Heart left ventricle (tissue), 16 donors: ENCODE results near the gene AKAP7. TPM values are rescaled to one million over a fixed set of nuclear protein-coding genes. Genes with fewer than 3 reads are reported as not detected.

Experiments used
- ATAC-seq, 4 donors: fragments of 200-7000 bp; cut with Tn5 transposase; one replicate each; pipeline ENCODE4 v1.9.1; 2020 to 2022; ENCODE audit warnings: moderate library complexity in 4 of 4, mild to moderate bottlenecking in 3 of 4, moderate number of reproducible peaks in 1 of 4
- DNase-seq, 5 donors: peaks; one replicate each; pipeline ENCODE4 v3.0.0-alpha.2; 2020
- H3K27ac ChIP-seq, 12 donors: fragments of 200-600 bp; sonication (generic) in 4 of 12; one replicate each; pipeline versions ENCODE4 v1.5.0 to v1.8.0; 2016 to 2022; ENCODE audit warnings: mild to moderate bottlenecking in 2 of 12
- H3K27me3 ChIP-seq, 9 donors: fragments of 200-600 bp; sonication (generic) in 2 of 9; one replicate each; pipeline versions ENCODE4 v1.5.1 to v1.8.0; 2016 to 2022; ENCODE audit warnings: mild to moderate bottlenecking in 3 of 9
- H3K36me3 ChIP-seq, 9 donors: fragments of 200-600 bp; sonication (generic) in 2 of 9; one replicate each; pipeline versions ENCODE4 v1.5.0 to v1.8.0; 2018 to 2022; ENCODE audit warnings: mild to moderate bottlenecking in 2 of 9
- H3K4me1 ChIP-seq, 12 donors: fragments of 200-600 bp; sonication (generic) in 4 of 12; one replicate each; pipeline versions ENCODE4 v1.5.0 to v1.8.0; 2016 to 2022; ENCODE audit warnings: mild to moderate bottlenecking in 3 of 12
- H3K4me3 ChIP-seq, 12 donors: fragments of 200-600 bp; sonication (generic) in 4 of 12; one replicate each; pipeline versions ENCODE4 v1.5.0 to v1.8.0; 2017 to 2022; ENCODE audit warnings: mild to moderate bottlenecking in 9 of 12, moderate library complexity in 4 of 12
- H3K9me3 ChIP-seq, 12 donors: fragments of 200-600 bp; sonication (generic) in 4 of 12; one replicate each; pipeline versions ENCODE4 v1.5.0 to v1.8.0; 2016 to 2022; ENCODE audit warnings: mild to moderate bottlenecking in 1 of 12
- POLR2A ChIP-seq, 2 donors: fragments of 450-650 bp; IDR thresholded peaks; one replicate each; pipeline ENCODE4 v1.6.1; 2017; ENCODE audit warnings: antibody characterized with exemption in 2 of 2, mild to moderate bottlenecking in 2 of 2, moderate library complexity in 2 of 2
- WGBS, 4 donors: extraction: QIAGEN DNeasy Blood & Tissue Kit in 2 of 4; methylation state at CpG; one replicate each; pipeline versions ENCODE4 v1.1.5 to v1.1.7; 2013 to 2018; 5-methylcytosine and 5-hydroxymethylcytosine counted together
- intact Hi-C, 10 donors: fragments of 100-400 bp; cut with DNase I; formaldehyde crosslinking; loops; one replicate each; pipeline versions ENCODE4 v1.11.1 to v1.14.2; 2022
- polyA plus RNA-seq, 2 donors: library from polyadenylated mRNA; stranded (reverse); fragments of 200-250 nt; gene quantifications; one replicate each; pipeline ENCODE4 v1.2.3, GENCODE V29; 2013
- total RNA-seq, 9 donors: library from RNA; depleted of rRNA in 2 of 9; stranded (reverse); fragments of >200 nt in 2 of 9; fragmentation: NEBNext Ultra II Directional in 3 of 9; extraction: Animal tissue kit (Norgen Biotek cat#: 25700) in 3 of 9; gene quantifications; one replicate each; pipeline versions ENCODE4 v1.1.0 to v1.2.4, GENCODE V29; 2016 to 2023
- TF ChIP-seq, protein P1 (sequence below), 12 donors: fragments of 200-600 bp; sonication (generic) in 4 of 12; IDR thresholded peaks; one replicate each; pipeline versions ENCODE4 v1.5.0 to v1.8.0; 2018 to 2022; ENCODE audit warnings: antibody characterized with exemption in 12 of 12, mild to moderate bottlenecking in 5 of 12
- donor health status: ischemic (EF 13 %, LVEDD 7.1; RV severe dilation, severe dysfunction).
- donor health status: healthy with polysubstance abuse.
- donor health status: DM: no; HTN: yes; CAD: no.
- donor health status: DM: no; HTN: no; CAD: no.
- donor health status: ischemic (EF 25% LVEDD 6.9; RV normal size, moderate dysfunction).
- donor health status: ischemic (EF 25% LVEDD 5.7; RV mildly dilated, moderate dysfunction).
- donor health status: healthy.
- donor health status: DM: yes; HTN: yes; CAD: no.
- donor health status: ischemic (EF 35%, LVEDD 5.7; RV mildly dilated, moderate dysfunction).
- donor health status: nonischemic (EF 11% LVEDD 7.7; RV severe dilation, severe dysfunction).
- donor health status: DM: yes; HTN: yes; CAD: no.
- donor health status: PGD.
- donor health status: ischemic (EF 29% LVEDD 5.4; RV normal size, mild dysfunction).
- donor health status: nonischemic (EF 23%, LVEDD 6.1; RV moderate dilation, normal function).

Gene AKAP7
- total and polyA plus RNA-seq, 11 donors = 2.3 to 13.5 (median 8.7) TPM

- intact Hi-C loops = no loop called here
- TF ChIP-seq, protein P1, sequence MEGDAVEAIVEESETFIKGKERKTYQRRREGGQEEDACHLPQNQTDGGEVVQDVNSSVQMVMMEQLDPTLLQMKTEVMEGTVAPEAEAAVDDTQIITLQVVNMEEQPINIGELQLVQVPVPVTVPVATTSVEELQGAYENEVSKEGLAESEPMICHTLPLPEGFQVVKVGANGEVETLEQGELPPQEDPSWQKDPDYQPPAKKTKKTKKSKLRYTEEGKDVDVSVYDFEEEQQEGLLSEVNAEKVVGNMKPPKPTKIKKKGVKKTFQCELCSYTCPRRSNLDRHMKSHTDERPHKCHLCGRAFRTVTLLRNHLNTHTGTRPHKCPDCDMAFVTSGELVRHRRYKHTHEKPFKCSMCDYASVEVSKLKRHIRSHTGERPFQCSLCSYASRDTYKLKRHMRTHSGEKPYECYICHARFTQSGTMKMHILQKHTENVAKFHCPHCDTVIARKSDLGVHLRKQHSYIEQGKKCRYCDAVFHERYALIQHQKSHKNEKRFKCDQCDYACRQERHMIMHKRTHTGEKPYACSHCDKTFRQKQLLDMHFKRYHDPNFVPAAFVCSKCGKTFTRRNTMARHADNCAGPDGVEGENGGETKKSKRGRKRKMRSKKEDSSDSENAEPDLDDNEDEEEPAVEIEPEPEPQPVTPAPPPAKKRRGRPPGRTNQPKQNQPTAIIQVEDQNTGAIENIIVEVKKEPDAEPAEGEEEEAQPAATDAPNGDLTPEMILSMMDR (IDR thresholded peaks at IDR 0.05) = no peak
- no peak for TF ChIP-seq POLR2A (IDR thresholded peaks at IDR 0.05)
- H3K4me1 ChIP-seq = peaks cover 0 to 12% (median 0%) of the 10 kb centered on the region in 12 donors
- no peaks in the 10 kb centered on the region for H3K27me3 ChIP-seq
- H3K36me3 ChIP-seq = peaks cover 0 to 7% (median 0%) of the 10 kb centered on the region in 9 donors
- DNase-seq (no peak), ATAC-seq (no peak)
- no peaks in the 10 kb centered on the region for H3K9me3 ChIP-seq
- no peak overlapping the region for H3K4me3 ChIP-seq
- 0 to 36% (median 29%) methylated on average over 1 of the region's 1 CpG for WGBS, 4 donors
- H3K27ac ChIP-seq = no peak overlapping the region
These were observed 25.0 kb downstream of the AKAP7 start for GRCh38 chr6:131160254-131160758.

DNA sequence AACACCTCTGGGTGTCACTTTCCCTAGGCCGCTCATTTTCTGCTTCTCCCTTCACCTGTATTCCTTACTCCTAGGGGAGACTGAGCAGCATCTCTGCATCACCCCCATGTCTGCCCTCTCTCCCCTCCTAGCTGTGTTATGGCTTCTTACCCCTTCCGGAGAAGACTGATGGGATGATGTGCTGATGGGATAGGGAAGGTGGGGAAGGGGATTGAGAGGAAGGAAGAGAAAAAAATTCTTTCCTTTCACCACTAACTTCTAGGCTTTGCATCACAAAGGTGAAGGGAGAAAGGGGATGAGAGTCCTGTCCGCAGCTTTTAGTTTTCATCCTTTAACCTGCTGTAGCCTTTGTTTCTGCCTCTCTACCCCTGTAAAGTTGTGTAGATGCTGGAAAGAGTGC lies 26.7 kb downstream of the AKAP7 start:
- Histone ChIP-seq H3K27ac (no peak overlapping the region), H3K4me1 (peaks cover 0 to 12% (median 0%) of the 10 kb centered on the region in 12 donors), H3K27me3 (no peaks in the 10 kb centered on the region), H3K36me3 (peaks cover 0 to 17% (median 10%) of the 10 kb centered on the region in 9 donors), H3K4me3 (no peak overlapping the region), H3K9me3 (no peaks in the 10 kb centered on the region)
- ATAC-seq = no peak
- DNase-seq = no peak
- 92 to 98% (median 95%) methylated on average over 3 of the region's 3 CpGs for WGBS, 4 donors
- TF ChIP-seq POLR2A (IDR thresholded peaks at IDR 0.05) = no peak
- TF ChIP-seq, protein P1 (IDR thresholded peaks at IDR 0.05) = no peak
- intact Hi-C loops = no loop called here

DNA sequence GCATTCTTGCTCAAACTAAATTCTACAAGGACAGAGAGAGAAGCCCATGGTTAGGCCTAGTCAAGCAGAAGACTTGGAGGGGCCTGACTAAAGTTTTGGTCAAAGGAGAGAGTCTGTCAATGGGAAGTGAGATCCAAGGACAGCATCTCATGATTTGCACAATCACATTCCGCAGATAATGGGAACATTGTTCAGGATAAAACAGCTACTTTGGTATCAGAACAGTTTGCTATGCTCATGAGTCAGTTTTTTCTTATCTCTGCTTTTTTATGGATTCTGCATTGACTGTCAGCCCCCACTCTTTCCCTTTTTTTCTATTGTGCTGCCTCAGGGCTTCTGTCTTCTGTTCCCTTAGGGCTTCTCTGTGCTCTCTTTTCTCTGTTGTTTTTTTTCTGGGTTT lies 28.6 kb downstream of the AKAP7 start:
- DNase-seq (no peak), ATAC-seq (no peak)
- 74 to 95% (median 88%) methylated on average over 1 of the region's 1 CpG for WGBS, 4 donors
- Histone ChIP-seq H3K9me3 (no peaks in the 10 kb centered on the region), H3K36me3 (peaks cover 0 to 21% (median 10%) of the 10 kb centered on the region in 9 donors), H3K27ac (no peak overlapping the region), H3K4me1 (peaks cover 0 to 12% (median 0%) of the 10 kb centered on the region in 12 donors), H3K27me3 (no peaks in the 10 kb centered on the region), H3K4me3 (no peak overlapping the region)
- TF ChIP-seq POLR2A (IDR thresholded peaks at IDR 0.05) = no peak
- TF ChIP-seq, protein P1 (IDR thresholded peaks at IDR 0.05) = no peak
- intact Hi-C loops = no loop called here

DNA sequence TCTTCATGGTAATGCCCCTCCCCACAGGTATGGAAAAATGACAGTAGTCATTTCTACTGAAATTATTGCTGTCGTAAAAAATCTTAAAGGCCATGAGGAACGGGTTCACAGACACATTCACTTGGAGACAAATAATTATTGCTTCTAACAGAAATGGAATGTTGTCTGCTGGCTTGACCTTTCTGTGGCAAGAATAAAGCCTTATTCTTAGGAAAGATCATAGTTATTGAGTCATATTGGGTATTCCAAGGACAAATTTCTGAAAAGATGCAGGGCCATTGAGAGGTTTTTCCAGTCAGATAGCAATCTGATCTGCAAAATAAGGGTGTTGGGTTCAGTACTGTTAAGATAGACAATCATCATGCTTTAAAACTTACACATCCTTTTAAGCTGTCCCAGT lies 29.2 kb downstream of the AKAP7 start:
- WGBS, 4 donors = 91 to 94% (median 92%) methylated on average over 2 of the region's 2 CpGs
- ATAC-seq = no peak
- intact Hi-C loops = no loop called here

More for the DNA sequence above, 29.2 kb downstream of the AKAP7 start:
- H3K36me3 ChIP-seq = peaks cover 0 to 27% (median 15%) of the 10 kb centered on the region in 9 donors
- peaks cover 0 to 11% (median 0%) of the 10 kb centered on the region in 12 donors for H3K4me1 ChIP-seq
- no peaks in the 10 kb centered on the region for H3K27me3 ChIP-seq
- H3K9me3 ChIP-seq = no peaks in the 10 kb centered on the region
- H3K4me3 ChIP-seq = no peak overlapping the region
- no peak for TF ChIP-seq POLR2A (IDR thresholded peaks at IDR 0.05)
- TF ChIP-seq, protein P1 (IDR thresholded peaks at IDR 0.05) = no peak
- H3K27ac ChIP-seq = no peak overlapping the region
- DNase-seq = no peak
